ENCODE results near the gene TSPAN31.
"Not testable (repeated sequence)": the region's sequence is repeated elsewhere in the genome, so short reads cannot be mapped to it uniquely, and the experiment has no call there.

DNA sequence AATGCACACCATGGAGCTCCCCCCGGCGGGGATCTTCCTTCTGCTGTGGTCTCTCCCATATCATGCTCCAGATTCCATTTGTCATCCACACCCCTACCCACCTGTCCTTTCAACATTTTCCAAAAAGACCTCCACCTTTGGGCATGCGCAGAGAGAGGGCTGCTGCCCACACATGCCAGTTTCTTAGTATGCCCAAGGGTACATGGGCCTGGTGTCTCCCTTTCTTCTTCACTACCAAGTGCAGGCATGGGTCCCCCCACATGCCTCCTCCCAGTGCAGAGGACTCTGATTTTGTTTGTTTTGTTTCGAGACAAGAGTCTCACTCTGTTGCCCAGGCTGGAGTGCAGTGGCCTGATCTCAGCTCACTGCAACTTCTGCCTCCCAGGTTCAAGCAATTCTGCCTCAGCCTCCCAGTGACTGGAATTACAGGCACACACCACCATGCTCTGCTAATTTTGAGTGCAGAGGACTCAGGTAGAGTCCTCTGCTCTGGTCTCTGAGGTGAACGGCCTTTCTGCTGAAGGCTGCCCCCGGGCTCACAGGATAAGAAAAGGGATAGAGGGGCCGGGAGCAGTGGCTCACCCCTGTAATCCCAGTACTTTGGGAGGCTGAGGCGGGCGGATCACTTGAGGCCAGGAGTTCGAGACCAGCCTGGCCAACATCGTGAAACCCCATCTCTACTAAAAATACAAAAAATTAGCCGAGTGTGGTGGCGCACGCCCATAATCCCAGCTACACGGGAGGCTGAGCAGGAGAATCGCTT, 22.8 kb upstream of the TSPAN31 start:
- not testable (repeated sequence) for TF ChIP-seq POLR2AphosphoS5, POLR2A, EP300 (IDR thresholded peaks at IDR 0.05)

All from suprapubic skin (tissue), 4 donors.